Thoracic aorta (tissue), 2 donors: ENCODE data around the gene MRPS2. TPM values are rescaled to one million over a fixed set of nuclear protein-coding genes. Genes with fewer than 3 reads are reported as not detected.
A peak's percentile ranks its signal among the peaks of the same experiment; 100 is the strongest.

ENCODE experiments used
- ATAC-seq: fragments of 150-250 bp; one replicate; pipeline ENCODE4 v1.8.0; 2017; ENCODE audit warnings: low read depth; ENCODE audit not compliant: insufficient number of reproducible peaks, low FRiP score
- DNase-seq: peaks from one replicate; pipeline ENCODE4 v3.0.0-alpha.2; 2020; ENCODE audit warnings: low spot score
- H3K27ac ChIP-seq, 2 donors: fragments of 200-600 bp; sonication (generic); 1 replicate in 1 of 2; 2 replicates in 1 of 2; pipeline ENCODE4 v1.5.1; 2016; ENCODE audit warnings: mild to moderate bottlenecking in 2 of 2, moderate library complexity in 2 of 2
- H3K27me3 ChIP-seq: fragments of 200-600 bp; sonication (generic); replicated peaks from 2 replicates; pipeline ENCODE4 v1.6.0; 2016; ENCODE audit warnings: mild to moderate bottlenecking; ENCODE audit not compliant: insufficient read depth
- H3K36me3 ChIP-seq: fragments of 200-600 bp; sonication (generic); one replicate; pipeline ENCODE4 v1.5.1; 2016
- H3K4me1 ChIP-seq, 2 donors: fragments of 200-600 bp; sonication (generic); 1 replicate in 1 of 2; 2 replicates in 1 of 2; pipeline versions ENCODE4 v1.5.1 to v1.6.0; 2016; ENCODE audit warnings: low read depth in 2 of 2, mild to moderate bottlenecking in 1 of 2; ENCODE audit not compliant: control insufficient read depth in 1 of 2
- H3K4me3 ChIP-seq: fragments of 200-600 bp; sonication (generic); 2 replicates; pipeline ENCODE4 v1.5.1; 2016; ENCODE audit warnings: mild to moderate bottlenecking
- H3K9me3 ChIP-seq: fragments of 200-600 bp; sonication (generic); 2 replicates; pipeline ENCODE4 v1.5.1; 2016
- total RNA-seq, 2 donors: library from RNA; depleted of rRNA; stranded (reverse); fragments of >200 nt; gene quantifications; one replicate each; pipeline versions ENCODE4 v1.1.0 to v1.2.3, GENCODE V29; 2016
- TF ChIP-seq, protein P1 (sequence below): fragments of 200-600 bp; sonication (generic); IDR thresholded peaks from one replicate; pipeline ENCODE4 v1.5.1; 2019; ENCODE audit warnings: antibody characterized with exemption

MRPS2 gene
- total RNA-seq, 2 donors from 2014 or later = 31.5 to 32.2 TPM

DNA sequence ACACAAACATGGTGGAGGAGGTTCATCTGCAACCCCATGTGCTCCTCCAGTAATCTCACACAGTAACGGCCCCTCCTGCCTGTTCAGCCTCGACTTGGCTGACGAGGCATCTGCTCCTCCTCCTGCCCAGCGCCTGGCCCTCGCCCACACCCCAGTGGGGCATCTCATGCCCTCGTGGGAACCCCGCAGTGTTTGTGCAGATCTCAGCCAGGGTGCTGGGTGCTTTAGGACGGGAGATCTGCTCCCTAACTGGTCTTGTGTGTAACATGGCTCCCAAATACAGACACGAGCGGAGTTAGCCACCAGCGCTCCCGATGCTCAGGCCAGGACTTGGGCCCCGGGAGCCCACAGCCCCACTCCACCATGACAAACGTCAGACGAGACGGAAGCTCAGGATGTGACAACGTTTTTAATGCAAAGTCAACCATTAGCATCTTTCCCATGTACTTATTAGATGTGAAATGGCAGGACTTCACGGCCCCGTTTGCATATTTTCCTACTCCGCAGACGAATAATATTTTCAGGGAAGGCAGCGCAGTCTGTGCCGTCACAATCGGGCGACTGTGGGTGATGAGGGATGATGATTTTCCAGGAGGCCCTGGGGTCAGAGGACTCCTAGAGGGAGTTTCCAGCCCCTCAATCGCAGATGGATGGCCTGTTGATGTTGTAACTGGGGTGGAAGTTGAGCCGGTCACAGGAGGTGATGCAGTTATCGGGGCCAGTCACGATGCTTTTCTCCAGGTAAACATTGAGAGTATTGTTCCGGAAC, 5.5 kb upstream of the MRPS2 start:
- TF ChIP-seq, protein P1, sequence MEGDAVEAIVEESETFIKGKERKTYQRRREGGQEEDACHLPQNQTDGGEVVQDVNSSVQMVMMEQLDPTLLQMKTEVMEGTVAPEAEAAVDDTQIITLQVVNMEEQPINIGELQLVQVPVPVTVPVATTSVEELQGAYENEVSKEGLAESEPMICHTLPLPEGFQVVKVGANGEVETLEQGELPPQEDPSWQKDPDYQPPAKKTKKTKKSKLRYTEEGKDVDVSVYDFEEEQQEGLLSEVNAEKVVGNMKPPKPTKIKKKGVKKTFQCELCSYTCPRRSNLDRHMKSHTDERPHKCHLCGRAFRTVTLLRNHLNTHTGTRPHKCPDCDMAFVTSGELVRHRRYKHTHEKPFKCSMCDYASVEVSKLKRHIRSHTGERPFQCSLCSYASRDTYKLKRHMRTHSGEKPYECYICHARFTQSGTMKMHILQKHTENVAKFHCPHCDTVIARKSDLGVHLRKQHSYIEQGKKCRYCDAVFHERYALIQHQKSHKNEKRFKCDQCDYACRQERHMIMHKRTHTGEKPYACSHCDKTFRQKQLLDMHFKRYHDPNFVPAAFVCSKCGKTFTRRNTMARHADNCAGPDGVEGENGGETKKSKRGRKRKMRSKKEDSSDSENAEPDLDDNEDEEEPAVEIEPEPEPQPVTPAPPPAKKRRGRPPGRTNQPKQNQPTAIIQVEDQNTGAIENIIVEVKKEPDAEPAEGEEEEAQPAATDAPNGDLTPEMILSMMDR = no peak
- no peaks in the 10 kb centered on the region for H3K9me3 ChIP-seq
- H3K36me3 ChIP-seq = no peaks in the 10 kb centered on the region
- ATAC-seq (no peak), DNase-seq (no peak)
- H3K4me3 ChIP-seq = no peak overlapping the region
- no peaks in the 10 kb centered on the region for H3K27me3 ChIP-seq
- peaks cover 0 to 8% of the 10 kb centered on the region in 2 donors for H3K4me1 ChIP-seq
- H3K27ac ChIP-seq = no peak overlapping the region

DNA sequence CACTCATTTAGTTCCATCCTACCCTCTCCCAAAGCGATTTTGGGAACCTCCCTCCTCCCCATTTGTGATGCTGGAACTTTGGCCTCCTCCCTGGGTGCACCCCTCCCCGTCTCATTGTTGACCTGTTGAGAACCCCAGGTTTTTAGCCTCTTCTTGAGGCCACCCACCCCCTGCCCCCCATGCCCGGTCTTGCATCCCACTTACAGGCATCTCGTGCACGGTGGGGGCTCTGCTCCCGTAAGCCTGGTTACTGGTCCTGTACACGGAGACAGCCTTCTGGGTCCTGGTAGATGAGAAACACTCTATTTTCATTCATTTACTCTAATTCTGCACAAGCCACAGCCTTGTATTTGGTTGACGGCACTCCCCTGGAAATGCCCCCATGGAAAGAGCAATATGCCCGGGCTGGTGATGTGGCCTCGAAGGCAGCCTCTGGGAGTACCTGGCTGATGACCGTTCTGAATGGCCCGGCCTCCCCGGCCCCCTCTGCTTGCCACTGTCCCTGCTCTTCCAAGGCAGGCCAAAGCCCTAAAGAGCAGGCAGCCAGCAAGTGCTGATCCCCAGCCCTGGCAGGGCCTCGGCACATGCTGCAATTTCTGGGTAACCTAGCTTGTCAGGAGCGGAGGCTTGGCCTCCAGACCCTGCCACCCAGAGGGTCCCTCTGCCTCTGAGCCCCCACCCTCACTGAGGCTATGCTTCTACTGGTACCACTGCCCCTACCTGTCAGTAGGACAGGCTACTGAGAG, 1.9 kb upstream of the MRPS2 start:
- DNase-seq = no peak
- Histone ChIP-seq H3K4me1 (peaks cover 3 to 23% of the 10 kb centered on the region in 2 donors), H3K4me3 (no peak overlapping the region), H3K9me3 (no peaks in the 10 kb centered on the region), H3K36me3 (peaks cover 11% of the 10 kb centered on the region), H3K27me3 (no peaks in the 10 kb centered on the region), H3K27ac (no peak overlapping the region)
- no peak for ATAC-seq
- TF ChIP-seq, protein P1 = no peak

GRCh38 chr9:135499326-135500070, 984 bp upstream of the MRPS2 start:
- Histone ChIP-seq H3K27me3 (no peaks in the 10 kb centered on the region), H3K27ac (peak overlapping the region; percentile 38 to 60), H3K4me3 (peak overlapping the region; percentile 90), H3K36me3 (peaks cover 21% of the 10 kb centered on the region), H3K4me1 (peaks cover 3 to 23% of the 10 kb centered on the region in 2 donors), H3K9me3 (no peaks in the 10 kb centered on the region)
- TF ChIP-seq, protein P1 = no peak
- peak; percentile 91 for ATAC-seq
- peak; percentile 76 for DNase-seq

DNA sequence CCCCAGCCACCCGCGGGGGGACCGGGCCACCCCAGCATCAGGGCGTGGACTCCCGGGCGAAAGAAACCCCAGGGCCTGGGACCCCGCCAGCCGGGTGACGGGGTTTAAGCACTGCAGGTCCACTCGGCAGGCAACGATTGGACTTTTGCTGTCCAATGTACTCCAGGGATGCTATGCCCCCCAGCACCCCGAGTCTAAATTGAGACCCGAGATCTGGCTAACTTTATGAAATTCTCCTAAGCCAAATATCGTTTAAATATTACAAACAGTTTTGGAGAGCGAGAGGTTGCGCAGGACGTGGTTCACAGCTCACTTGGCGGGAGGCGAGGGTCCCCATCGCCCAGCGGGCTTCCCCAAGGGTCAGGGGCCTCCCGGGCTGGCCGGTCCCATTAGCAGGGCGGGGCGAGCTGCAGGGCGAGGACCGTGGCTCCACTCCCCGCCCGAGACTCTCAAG, 384 bp upstream of the MRPS2 start:
- no peak for DNase-seq
- Histone ChIP-seq H3K4me1 (peaks cover 3 to 23% of the 10 kb centered on the region in 2 donors), H3K27ac (peak overlapping the region; percentile 38 to 60), H3K27me3 (no peaks in the 10 kb centered on the region), H3K9me3 (no peaks in the 10 kb centered on the region), H3K4me3 (peak overlapping the region; percentile 90), H3K36me3 (peaks cover 25% of the 10 kb centered on the region)
- TF ChIP-seq, protein P1 = no peak
- ATAC-seq = peak; percentile 15
